GM10266 (cell line): Measurements from ENCODE around the gene CALR.
A peak's percentile ranks its signal among the peaks of the same experiment; 100 is the strongest.
"Not testable (repeated sequence)": the region's sequence is repeated elsewhere in the genome, so short reads cannot be mapped to it uniquely, and the experiment has no call there.

Source experiments
- DNase-seq: peaks from one replicate; pipeline ENCODE4 v3.0.0; 2012; ENCODE audit errors: extremely low spot score
- TF ChIP-seq, protein P1 (sequence below): IDR thresholded peaks from 2 replicates; pipeline ENCODE4 v1.5.1; 2012; ENCODE audit warnings: mild to moderate bottlenecking, low read depth; ENCODE audit not compliant: control insufficient read depth, insufficient read depth; ENCODE audit errors: missing control alignments

The CALR gene

DNA sequence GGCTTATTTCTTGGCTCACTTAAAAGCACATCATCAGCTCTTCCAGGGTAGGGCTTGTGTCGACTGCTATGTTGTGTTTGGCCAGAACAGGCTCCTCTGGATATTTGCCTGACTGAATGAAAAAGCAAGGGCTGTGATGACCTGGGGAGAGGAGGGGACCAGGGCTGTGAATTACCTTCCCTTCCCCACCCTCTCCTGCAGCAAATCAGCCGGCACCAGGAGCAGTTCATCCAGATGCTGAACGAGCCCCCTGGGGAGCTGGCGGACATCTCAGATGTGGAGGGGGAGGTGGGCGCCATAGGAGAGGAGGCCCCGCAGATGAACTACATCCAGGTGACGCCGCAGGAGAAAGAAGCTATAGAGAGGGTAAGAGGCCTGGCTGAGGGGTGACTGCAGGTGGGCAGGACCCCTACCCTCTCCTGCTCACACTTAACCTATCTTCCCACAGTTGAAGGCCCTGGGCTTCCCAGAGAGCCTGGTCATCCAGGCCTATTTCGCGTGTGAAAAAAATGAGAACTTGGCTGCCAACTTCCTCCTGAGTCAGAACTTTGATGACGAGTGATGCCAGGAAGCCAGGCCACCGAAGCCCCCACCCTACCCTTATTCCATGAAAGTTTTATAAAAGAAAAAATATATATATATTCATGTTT is 14.2 kb downstream of the CALR start:
- DNase-seq, result no peak
- TF ChIP-seq, protein P1, sequence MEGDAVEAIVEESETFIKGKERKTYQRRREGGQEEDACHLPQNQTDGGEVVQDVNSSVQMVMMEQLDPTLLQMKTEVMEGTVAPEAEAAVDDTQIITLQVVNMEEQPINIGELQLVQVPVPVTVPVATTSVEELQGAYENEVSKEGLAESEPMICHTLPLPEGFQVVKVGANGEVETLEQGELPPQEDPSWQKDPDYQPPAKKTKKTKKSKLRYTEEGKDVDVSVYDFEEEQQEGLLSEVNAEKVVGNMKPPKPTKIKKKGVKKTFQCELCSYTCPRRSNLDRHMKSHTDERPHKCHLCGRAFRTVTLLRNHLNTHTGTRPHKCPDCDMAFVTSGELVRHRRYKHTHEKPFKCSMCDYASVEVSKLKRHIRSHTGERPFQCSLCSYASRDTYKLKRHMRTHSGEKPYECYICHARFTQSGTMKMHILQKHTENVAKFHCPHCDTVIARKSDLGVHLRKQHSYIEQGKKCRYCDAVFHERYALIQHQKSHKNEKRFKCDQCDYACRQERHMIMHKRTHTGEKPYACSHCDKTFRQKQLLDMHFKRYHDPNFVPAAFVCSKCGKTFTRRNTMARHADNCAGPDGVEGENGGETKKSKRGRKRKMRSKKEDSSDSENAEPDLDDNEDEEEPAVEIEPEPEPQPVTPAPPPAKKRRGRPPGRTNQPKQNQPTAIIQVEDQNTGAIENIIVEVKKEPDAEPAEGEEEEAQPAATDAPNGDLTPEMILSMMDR, result no peak

DNA sequence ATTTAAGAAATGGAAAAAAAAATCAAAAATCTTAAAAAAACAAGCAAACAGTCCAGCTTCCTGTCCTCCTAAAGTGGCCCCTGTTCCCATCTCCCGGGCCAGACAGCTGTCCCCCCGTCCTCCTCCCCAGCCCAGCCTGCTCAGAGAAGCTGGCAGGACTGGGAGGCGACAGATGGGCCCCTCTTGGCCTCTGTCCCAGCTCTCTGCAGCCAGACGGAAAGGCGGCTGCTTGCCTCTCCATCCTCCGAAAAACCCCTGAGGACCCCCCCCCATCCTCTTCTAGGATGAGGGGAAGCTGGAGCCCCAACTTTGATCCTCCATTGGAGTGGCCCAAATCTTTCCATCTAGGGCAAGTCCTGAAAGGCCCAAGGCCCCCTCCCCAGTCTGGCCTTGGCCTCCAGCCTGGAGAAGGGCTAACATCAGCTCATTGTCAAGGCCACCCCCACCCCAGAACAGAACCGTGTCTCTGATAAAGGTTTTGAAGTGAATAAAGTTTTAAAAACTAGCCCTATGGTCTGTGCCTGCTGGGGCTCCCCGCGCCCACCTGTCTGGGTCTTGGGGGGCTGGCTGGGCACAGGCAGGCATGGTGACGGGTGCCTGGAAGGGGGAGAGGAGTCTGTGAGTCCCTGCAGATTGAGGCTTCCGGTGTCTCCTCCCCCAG is 14.9 kb downstream of the CALR start:
- TF ChIP-seq, protein P1, result no peak
- DNase-seq, result no peak

DNA sequence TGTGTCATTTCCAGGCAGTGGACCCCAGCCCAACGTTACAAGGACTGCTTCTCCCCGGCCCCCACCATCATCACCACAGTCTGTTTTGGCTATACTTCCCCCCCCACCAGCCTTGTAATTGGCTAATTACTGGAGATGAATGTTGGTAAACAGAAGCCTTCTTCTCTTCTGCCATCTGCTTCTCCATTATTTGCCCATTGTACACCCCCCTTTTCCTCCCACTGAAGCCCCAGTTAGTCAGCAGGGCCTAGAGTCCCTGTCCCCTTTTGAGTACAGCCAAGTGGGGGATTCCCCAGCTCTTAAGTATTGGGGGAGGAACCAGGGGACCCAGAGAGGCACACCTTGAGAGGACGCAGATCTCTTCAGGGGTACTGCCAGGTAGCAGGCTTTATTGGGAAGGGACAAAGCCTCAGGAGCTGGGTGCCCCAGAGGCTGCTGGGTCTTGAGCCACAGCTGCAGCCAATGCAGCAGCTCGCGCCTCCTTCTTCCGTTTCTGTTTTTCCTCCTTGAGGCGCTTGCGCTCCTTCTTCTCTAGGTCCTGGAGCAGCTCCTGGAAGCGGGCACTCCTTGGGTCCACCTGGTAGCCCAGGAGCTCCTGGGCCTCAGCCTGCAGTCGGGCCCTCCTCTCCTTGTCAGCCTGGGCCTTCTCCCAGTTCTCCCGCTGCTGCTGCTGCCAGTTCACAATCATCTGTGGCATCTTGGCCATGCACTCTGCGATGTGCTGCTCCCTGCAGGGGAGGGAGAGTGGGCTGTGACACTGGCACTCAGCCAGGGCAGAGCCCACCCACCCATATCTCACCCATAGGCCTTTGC is 15.6 kb downstream of the CALR start:
- no peak for DNase-seq
- TF ChIP-seq, protein P1, result no peak

GRCh38 chr19:12954612-12954962 is 16.2 kb downstream of the CALR start:
- no peak for DNase-seq

GRCh38 chr19:12955575-12955974 is 17.2 kb downstream of the CALR start:
- not testable (repeated sequence) for DNase-seq

More at GRCh38 chr19:12954612-12954962, 16.2 kb downstream of the CALR start:
- TF ChIP-seq, protein P1, result no peak

DNA sequence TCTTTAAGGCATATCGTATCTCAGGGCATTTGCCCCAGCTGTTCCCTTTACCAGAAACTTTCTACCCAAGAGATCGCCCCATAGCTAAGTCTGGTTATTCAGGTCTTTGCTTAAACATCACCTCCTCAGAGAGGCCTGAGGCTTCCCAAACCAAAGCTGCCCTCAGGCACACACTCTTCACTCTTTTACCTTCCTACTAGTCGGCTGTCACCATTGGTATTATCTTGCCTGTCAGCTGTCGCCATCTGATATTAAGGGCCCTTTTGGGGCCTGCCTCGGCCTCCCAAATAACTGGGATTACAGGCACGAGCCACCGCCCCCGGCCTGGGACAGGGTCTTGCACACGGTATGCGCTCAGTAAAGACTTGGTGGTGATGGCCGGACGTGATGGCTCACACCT is 17.6 kb downstream of the CALR start:
- DNase-seq, result no peak
- TF ChIP-seq, protein P1, result no peak

- DNase-seq, result peak; percentile 87
- TF ChIP-seq, protein P1, result no peak
These were observed 18.3 kb downstream of the CALR start, which contains the start of gene GADD45GIP1 for GRCh38 chr19:12956446-12957388. Gene GADD45GIP1 (minus strand): TSS chr19:12957223. CDS start chr19:12957212, 11 bp downstream.

- not testable (repeated sequence) for DNase-seq
These were observed 19.1 kb downstream of the CALR start for GRCh38 chr19:12957389-12957952.
